Large intestine (tissue), 3 donors: ENCODE measurements around the gene TM4SF20. TPM values are rescaled to one million over a fixed set of nuclear protein-coding genes. Genes with fewer than 3 reads are reported as not detected.

Experiments used
- DNase-seq, 2 donors: peaks; one replicate each; pipeline versions ENCODE4 v3.0.0 to v3.0.0-alpha.2; 2013
- H3K27ac ChIP-seq: one replicate; pipeline ENCODE4 v1.5.1; 2013; ENCODE audit warnings: low read length
- H3K27me3 ChIP-seq: 2 replicates; pipeline ENCODE4 v1.6.1; 2013; ENCODE audit warnings: low read length; ENCODE audit not compliant: control insufficient read depth, insufficient read depth
- H3K36me3 ChIP-seq: 2 replicates; pipeline ENCODE4 v1.6.1; 2013; ENCODE audit warnings: low read length; ENCODE audit not compliant: control insufficient read depth, insufficient read depth
- H3K4me1 ChIP-seq: one replicate; pipeline ENCODE4 v1.6.1; 2013; ENCODE audit warnings: low read length; ENCODE audit not compliant: control insufficient read depth, insufficient read depth
- H3K4me3 ChIP-seq: one replicate; pipeline ENCODE4 v1.5.1; 2013; ENCODE audit warnings: low read length
- H3K9me3 ChIP-seq: one replicate; pipeline ENCODE4 v1.6.1; 2013; ENCODE audit warnings: mild to moderate bottlenecking, low read depth, low read length, moderate library complexity; ENCODE audit not compliant: control insufficient read depth
- WGBS: methylation state at CpG from one replicate; pipeline ENCODE4 v1.1.5; 2013; ENCODE audit warnings: low lambda C conversion rate; ENCODE audit not compliant: insufficient coverage; 5-methylcytosine and 5-hydroxymethylcytosine counted together
- polyA plus RNA-seq: library from polyadenylated mRNA; unstranded; fragments of 120-200 nt; gene quantifications from one replicate; pipeline ENCODE4 v1.2.1, GENCODE V29; 2013

TM4SF20 gene
- polyA plus RNA-seq, 1 donor: 171 TPM

DNA sequence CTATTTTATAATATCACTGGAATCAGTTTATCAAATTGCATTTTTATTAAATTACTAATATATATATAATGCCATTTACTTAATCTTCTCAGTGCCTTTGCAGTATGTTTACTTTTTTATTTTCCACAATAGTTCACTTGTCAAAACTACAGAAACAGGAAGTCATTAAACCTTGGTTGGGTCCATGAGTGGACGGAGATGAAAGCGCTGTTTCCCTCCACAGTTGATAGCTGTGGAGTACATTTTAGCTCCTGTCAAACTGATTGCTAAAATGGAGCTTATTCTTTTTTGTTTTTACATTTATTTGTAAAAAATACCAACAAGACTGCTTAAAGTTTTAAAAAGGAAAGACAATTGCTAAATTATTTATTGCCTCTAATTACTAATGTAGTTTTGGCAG is 34.9 kb downstream of the TM4SF20 start:
- Histone ChIP-seq H3K4me3 (no peak overlapping the region), H3K27ac (no peak overlapping the region), H3K9me3 (no peaks in the 10 kb centered on the region), H3K4me1 (no peaks in the 10 kb centered on the region), H3K36me3 (peaks cover 23% of the 10 kb centered on the region), H3K27me3 (no peaks in the 10 kb centered on the region)
- DNase-seq: no peak
- WGBS: no CpG with 5 or more reads among the region's 2 CpGs

GRCh38 chr2:227341553-227341952 is 37.6 kb downstream of the TM4SF20 start:
- DNase-seq: no peak
- no peaks in the 10 kb centered on the region for H3K9me3 ChIP-seq
- 100% methylated on average over 1 of the region's 2 CpGs for WGBS
- H3K4me3 ChIP-seq: no peak overlapping the region
- H3K36me3 ChIP-seq: peaks cover 22% of the 10 kb centered on the region
- no peaks in the 10 kb centered on the region for H3K4me1 ChIP-seq
- no peak overlapping the region for H3K27ac ChIP-seq
- no peaks in the 10 kb centered on the region for H3K27me3 ChIP-seq

GRCh38 chr2:227340106-227340505 is 39.0 kb downstream of the TM4SF20 start:
- WGBS: 72% methylated on average over 4 of the region's 6 CpGs
- Histone ChIP-seq H3K4me3 (no peak overlapping the region), H3K9me3 (no peaks in the 10 kb centered on the region), H3K27me3 (no peaks in the 10 kb centered on the region), H3K27ac (no peak overlapping the region), H3K4me1 (no peaks in the 10 kb centered on the region), H3K36me3 (peaks cover 27% of the 10 kb centered on the region)
- DNase-seq: no peak

DNA sequence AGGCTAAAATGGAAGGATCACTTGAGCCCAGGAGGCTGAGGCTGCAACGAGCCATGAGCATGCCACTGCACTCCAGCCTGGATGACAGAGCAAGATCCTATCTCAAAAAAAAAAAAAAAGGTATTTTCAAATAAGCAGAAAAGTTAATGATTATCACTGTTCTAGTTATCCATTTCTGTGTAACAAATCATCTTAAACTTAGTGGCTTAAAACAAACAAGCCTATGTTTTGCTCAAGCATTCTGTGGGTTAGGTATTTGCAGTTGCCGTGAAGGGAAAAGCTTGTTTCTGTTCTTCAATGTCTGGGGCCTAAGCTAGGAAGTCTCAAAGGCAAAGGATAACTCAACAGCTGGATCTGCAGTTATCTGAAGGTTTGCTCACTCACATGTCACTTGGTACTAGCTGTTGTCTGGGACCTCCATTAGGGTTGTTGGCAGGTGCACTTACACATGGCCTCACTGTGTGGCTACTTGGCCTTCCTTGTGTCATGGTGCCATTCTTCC is 40.0 kb downstream of the TM4SF20 start:
- 33% methylated on average over 1 of the region's 2 CpGs for WGBS
- DNase-seq: peak in 1 of 2 donors; percentile 46
- no peaks in the 10 kb centered on the region for H3K27me3 ChIP-seq
- no peak overlapping the region for H3K4me3 ChIP-seq
- H3K9me3 ChIP-seq: no peaks in the 10 kb centered on the region
- no peaks in the 10 kb centered on the region for H3K4me1 ChIP-seq
- H3K27ac ChIP-seq: no peak overlapping the region
- peaks cover 33% of the 10 kb centered on the region for H3K36me3 ChIP-seq

DNA sequence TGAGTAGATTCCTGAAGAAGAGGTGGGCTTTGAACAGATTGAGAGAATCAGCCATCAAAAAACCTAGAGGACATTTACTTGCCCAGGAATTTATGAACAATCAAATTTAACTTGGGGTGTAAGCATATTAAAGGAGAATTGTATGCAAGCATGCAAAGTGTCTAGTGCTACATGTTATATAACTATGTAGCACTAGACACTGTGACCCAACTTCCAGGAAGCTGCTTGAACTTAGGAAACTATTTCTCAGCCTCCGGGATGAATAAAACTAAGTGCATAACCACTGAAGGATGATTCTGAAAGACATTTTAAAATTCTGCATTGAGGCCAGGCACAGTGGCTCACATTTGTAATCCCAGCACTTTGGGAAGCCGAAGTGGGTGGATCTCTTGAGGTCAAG is 41.7 kb downstream of the TM4SF20 start:
- no peaks in the 10 kb centered on the region for H3K27me3 ChIP-seq
- no CpG with 5 or more reads among the region's 2 CpGs for WGBS
- no peaks in the 10 kb centered on the region for H3K9me3 ChIP-seq
- H3K36me3 ChIP-seq: peaks cover 37% of the 10 kb centered on the region
- no peak overlapping the region for H3K27ac ChIP-seq
- no peak overlapping the region for H3K4me3 ChIP-seq
- H3K4me1 ChIP-seq: no peaks in the 10 kb centered on the region
- no peak for DNase-seq

DNA sequence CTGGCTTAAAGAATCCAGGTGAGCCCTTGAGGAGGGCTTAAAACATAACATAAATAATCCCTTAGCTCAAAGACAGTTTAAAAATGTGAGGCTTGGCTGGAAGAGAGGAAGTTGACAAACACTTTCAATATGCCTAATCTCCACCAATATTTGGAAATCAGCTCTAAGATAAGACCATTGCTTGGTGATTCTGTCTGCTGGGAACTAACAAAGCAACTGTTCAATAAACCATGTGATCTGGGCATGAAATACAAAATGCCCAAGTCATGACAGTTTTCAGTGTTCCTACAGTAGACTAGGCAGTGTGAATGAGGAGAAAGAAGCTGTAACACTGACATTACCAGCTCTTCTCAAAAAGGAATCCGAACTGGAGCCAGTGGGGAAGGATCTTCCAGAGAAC is 43.4 kb downstream of the TM4SF20 start:
- H3K4me3 ChIP-seq: no peak overlapping the region
- no peak overlapping the region for H3K27ac ChIP-seq
- no peaks in the 10 kb centered on the region for H3K9me3 ChIP-seq
- no peaks in the 10 kb centered on the region for H3K27me3 ChIP-seq
- no peak for DNase-seq
- WGBS: 88% methylated on average over 1 of the region's 1 CpG
- H3K4me1 ChIP-seq: no peaks in the 10 kb centered on the region
- H3K36me3 ChIP-seq: peaks cover 35% of the 10 kb centered on the region

GRCh38 chr2:227326783-227327182 is 52.3 kb downstream of the TM4SF20 start:
- Histone ChIP-seq H3K27me3 (no peaks in the 10 kb centered on the region), H3K4me1 (no peaks in the 10 kb centered on the region), H3K36me3 (peaks cover 4% of the 10 kb centered on the region), H3K9me3 (no peaks in the 10 kb centered on the region), H3K27ac (no peak overlapping the region), H3K4me3 (no peak overlapping the region)
- no peak for DNase-seq
- 100% methylated on average over 1 of the region's 6 CpGs for WGBS

GRCh38 chr2:227325839-227326195 is 53.3 kb downstream of the TM4SF20 start:
- peaks cover 4% of the 10 kb centered on the region for H3K36me3 ChIP-seq
- peaks cover under 1% of the 10 kb centered on the region for H3K9me3 ChIP-seq
- H3K27ac ChIP-seq: peak overlapping the region; percentile 84
- no peaks in the 10 kb centered on the region for H3K27me3 ChIP-seq
- peak overlapping the region; percentile 88 for H3K4me3 ChIP-seq
- no CpG with 5 or more reads among the region's 13 CpGs for WGBS
- peak; percentile 14 to 66 for DNase-seq
- no peaks in the 10 kb centered on the region for H3K4me1 ChIP-seq

GRCh38 chr2:227324995-227325838 is 53.9 kb downstream of the TM4SF20 start, which contains the start of gene MFF:
Gene MFF, plus strand, starts transcription at chr2:227325251. Its CDS starts 5,415 bp downstream, at chr2:227330666.
- Histone ChIP-seq H3K4me1 (no peaks in the 10 kb centered on the region), H3K36me3 (no peaks in the 10 kb centered on the region), H3K4me3 (peak within 1 kb of the TSS; percentile 88), H3K9me3 (peaks cover 7% of the 10 kb centered on the region), H3K27me3 (no peaks in the 10 kb centered on the region), H3K27ac (peak within 1 kb of the TSS; percentile 84)
- DNase-seq: peak; percentile 94 to 96
- WGBS: no CpG with 5 or more reads among the region's 67 CpGs

DNA sequence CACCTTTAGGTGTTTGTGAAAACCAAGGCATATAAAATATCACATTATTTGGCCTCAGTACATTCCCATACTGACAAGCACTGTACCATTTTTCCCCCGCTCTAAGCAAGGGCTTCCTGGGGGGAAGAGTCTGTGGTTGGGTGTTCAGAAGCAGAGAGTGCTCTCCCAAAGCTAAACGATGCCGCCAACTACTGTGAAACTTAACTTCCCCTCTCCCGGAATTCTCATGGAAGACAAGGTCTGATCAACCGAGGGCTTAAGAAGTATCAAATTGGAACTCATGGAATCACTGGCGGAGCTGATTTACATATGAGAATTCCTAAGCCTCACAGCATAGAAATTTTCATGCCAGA is 54.5 kb downstream of the TM4SF20 start:
- DNase-seq: no peak
- peaks cover 7% of the 10 kb centered on the region for H3K9me3 ChIP-seq
- WGBS: 0% methylated on average over 2 of the region's 6 CpGs

GRCh38 chr2:227323818-227324217 is 55.3 kb downstream of the TM4SF20 start:
- no peaks in the 10 kb centered on the region for H3K27me3 ChIP-seq
- H3K4me3 ChIP-seq: no peak overlapping the region
- no peaks in the 10 kb centered on the region for H3K4me1 ChIP-seq
- H3K36me3 ChIP-seq: no peaks in the 10 kb centered on the region
- DNase-seq: no peak
- H3K9me3 ChIP-seq: peaks cover 7% of the 10 kb centered on the region
- WGBS: 100% methylated on average over 1 of the region's 4 CpGs
- H3K27ac ChIP-seq: no peak overlapping the region

More for the DNA sequence above, 54.5 kb downstream of the TM4SF20 start:
- Histone ChIP-seq H3K4me1 (no peaks in the 10 kb centered on the region), H3K36me3 (no peaks in the 10 kb centered on the region), H3K4me3 (peak overlapping the region; percentile 88), H3K27me3 (no peaks in the 10 kb centered on the region), H3K27ac (peak overlapping the region; percentile 84)
